Liver (tissue), 9 donors: ENCODE data around the gene BPGM. TPM values are rescaled to one million over a fixed set of nuclear protein-coding genes. Genes with fewer than 3 reads are reported as not detected.

ENCODE experiments used
- DNase-seq: peaks from one replicate; pipeline ENCODE4 v3.0.0-alpha.2; 2017; ENCODE audit warnings: low spot score
- H3K27ac ChIP-seq, 2 donors: one replicate each; pipeline ENCODE4 v1.7.0; 2013; ENCODE audit warnings: inconsistent platforms in 2 of 2, low read length in 2 of 2, control low read depth in 1 of 2, low read depth in 1 of 2, mild to moderate bottlenecking in 1 of 2
- H3K27me3 ChIP-seq, 4 donors: one replicate each; pipeline versions ENCODE4 v1.6.1 to v1.7.0; 2013; ENCODE audit warnings: low read length in 3 of 4, inconsistent platforms in 1 of 4, mild to moderate bottlenecking in 1 of 4, moderate library complexity in 1 of 4; ENCODE audit not compliant: control insufficient read depth in 4 of 4, insufficient read depth in 4 of 4
- H3K36me3 ChIP-seq, 4 donors: one replicate each; pipeline versions ENCODE4 v1.6.1 to v1.7.0; 2013; ENCODE audit warnings: low read length in 3 of 4, mild to moderate bottlenecking in 3 of 4, low read depth in 1 of 4, moderate library complexity in 1 of 4; ENCODE audit not compliant: control insufficient read depth in 4 of 4, insufficient read depth in 3 of 4
- H3K4me1 ChIP-seq, 4 donors: one replicate each; pipeline versions ENCODE4 v1.6.1 to v1.7.0; 2013; ENCODE audit warnings: low read length in 3 of 4, mild to moderate bottlenecking in 3 of 4, moderate library complexity in 1 of 4; ENCODE audit not compliant: control insufficient read depth in 4 of 4, insufficient read depth in 4 of 4
- H3K4me3 ChIP-seq, 3 donors: one replicate each; pipeline versions ENCODE4 v1.6.1 to v1.7.0; 2013; ENCODE audit warnings: low read length in 3 of 3, control low read depth in 1 of 3, low read depth in 1 of 3, mild to moderate bottlenecking in 1 of 3
- H3K9ac ChIP-seq, 2 donors: one replicate each; pipeline ENCODE4 v1.7.0; 2013; ENCODE audit warnings: low read length in 2 of 2, mild to moderate bottlenecking in 2 of 2, moderate library complexity in 2 of 2, control low read depth in 1 of 2, low read depth in 1 of 2
- H3K9me3 ChIP-seq, 4 donors: one replicate each; pipeline versions ENCODE4 v1.6.1 to v1.7.0; 2013; ENCODE audit warnings: low read length in 3 of 4; ENCODE audit not compliant: control insufficient read depth in 4 of 4
- ATF3 ChIP-seq: IDR thresholded peaks from 2 replicates; pipeline ENCODE4 v1.6.1; 2016; ENCODE audit warnings: antibody characterized with exemption
- CTCF ChIP-seq: fragments of 150-350 bp; IDR thresholded peaks from 2 replicates; pipeline ENCODE4 v1.5.1; 2017; ENCODE audit warnings: improper control_type of control experiment, low read depth, low read length; ENCODE audit not compliant: missing input control
- EGR1 ChIP-seq, 2 donors: IDR thresholded peaks; 2 replicates each; pipeline ENCODE4 v1.6.1; 2016 to 2018; ENCODE audit warnings: antibody characterized with exemption in 2 of 2, low read depth in 2 of 2
- FOXA1 ChIP-seq: IDR thresholded peaks from 2 replicates; pipeline ENCODE4 v1.6.1; 2016; ENCODE audit warnings: antibody characterized with exemption
- FOXA2 ChIP-seq: IDR thresholded peaks from 2 replicates; pipeline ENCODE4 v1.6.1; 2016; ENCODE audit warnings: antibody characterized with exemption
- GABPA ChIP-seq, 2 donors: IDR thresholded peaks in 1 of 2; conservative IDR thresholded peaks in 1 of 2; 2 replicates each; pipeline ENCODE4 v1.6.1; 2016; ENCODE audit warnings: antibody characterized with exemption in 2 of 2, mild to moderate bottlenecking in 1 of 2, moderate library complexity in 1 of 2
- HNF4A ChIP-seq, 2 donors: conservative IDR thresholded peaks; 2 replicates each; pipeline ENCODE4 v1.6.1; 2016; ENCODE audit warnings: antibody characterized with exemption in 2 of 2, mild to moderate bottlenecking in 2 of 2
- HNF4G ChIP-seq: IDR thresholded peaks from 2 replicates; pipeline ENCODE4 v1.6.1; 2016; ENCODE audit warnings: antibody characterized with exemption
- JUND ChIP-seq, 2 donors: IDR thresholded peaks; 2 replicates each; pipeline ENCODE4 v1.6.1; 2016; ENCODE audit warnings: antibody characterized with exemption in 2 of 2
- MAX ChIP-seq: IDR thresholded peaks from 2 replicates; pipeline ENCODE4 v1.6.1; 2016; ENCODE audit warnings: antibody characterized with exemption
- NR2F2 ChIP-seq: IDR thresholded peaks from 2 replicates; pipeline ENCODE4 v1.6.1; 2016; ENCODE audit warnings: antibody characterized with exemption
- RAD21 ChIP-seq, 2 donors: IDR thresholded peaks; 2 replicates each; pipeline ENCODE4 v1.6.1; 2016; ENCODE audit warnings: antibody characterized with exemption in 2 of 2, mild to moderate bottlenecking in 2 of 2
- REST ChIP-seq: IDR thresholded peaks from 2 replicates; pipeline ENCODE4 v1.6.1; 2016; ENCODE audit warnings: antibody characterized with exemption, mild to moderate bottlenecking
- RXRA ChIP-seq, 2 donors: IDR thresholded peaks; 2 replicates each; pipeline ENCODE4 v1.6.1; 2017 to 2018; ENCODE audit warnings: antibody characterized with exemption in 2 of 2, mild to moderate bottlenecking in 1 of 2
- SP1 ChIP-seq: IDR thresholded peaks from 2 replicates; pipeline ENCODE4 v1.6.1; 2018; ENCODE audit warnings: antibody characterized with exemption, mild to moderate bottlenecking
- TAF1 ChIP-seq: conservative IDR thresholded peaks from 2 replicates; pipeline ENCODE4 v1.6.1; 2016; ENCODE audit warnings: antibody characterized with exemption, mild to moderate bottlenecking
- YY1 ChIP-seq: IDR thresholded peaks from 2 replicates; pipeline ENCODE4 v1.6.1; 2016; ENCODE audit warnings: antibody characterized with exemption, mild to moderate bottlenecking
- ZBTB33 ChIP-seq: IDR thresholded peaks from 2 replicates; pipeline ENCODE4 v1.6.1; 2016; ENCODE audit warnings: antibody characterized with exemption
- WGBS: extraction: QIAGEN DNeasy Blood & Tissue Kit; methylation state at CpG from one replicate; pipeline ENCODE4 v1.1.7; 2013; 5-methylcytosine and 5-hydroxymethylcytosine counted together
- polyA plus RNA-seq, 2 donors: library from polyadenylated mRNA; stranded (reverse) in 1 of 2; unstranded in 1 of 2; fragments of 200-250 nt in 1 of 2; fragments of >200 nt in 1 of 2; fragmentation: Nextera tagmentation in 1 of 2; extraction: Ambion mirVana in 1 of 2; gene quantifications; one replicate each; pipeline versions ENCODE4 v1.2.1 to v1.2.3, GENCODE V29; 2013 to 2015
- total RNA-seq, 2 donors: library from RNA; depleted of rRNA; stranded (reverse); fragments of >200 nt; gene quantifications; one replicate each; pipeline ENCODE4 v1.2.3, GENCODE V29; 2014
- donor health status: healthy.
- donor health status: healthy.
- donor health status: healthy.
- donor health status: healthy.
- donor health status: healthy.

The BPGM gene
- total and polyA plus RNA-seq, 4 donors: 6.1 to 250 (median 7.6) TPM

GRCh38 chr7:134599371-134599770 is 47.3 kb upstream of the BPGM start:
- H3K36me3 ChIP-seq: no peaks in the 10 kb centered on the region
- H3K9ac ChIP-seq: no peak overlapping the region
- TF ChIP-seq NR2F2 (no peak), REST (no peak), ATF3 (no peak), RXRA (IDR thresholded peaks at IDR 0.05) (no peak), HNF4A (conservative IDR thresholded peaks at IDR 0.05) (no peak), GABPA (IDR thresholded peaks at IDR 0.05 in 1 of 2, conservative IDR thresholded peaks at IDR 0.05 in 1 of 2) (no peak)
- H3K4me1 ChIP-seq: no peaks in the 10 kb centered on the region
- no peak overlapping the region for H3K4me3 ChIP-seq
- H3K27ac ChIP-seq: no peak overlapping the region
- no peak for DNase-seq
- no peaks in the 10 kb centered on the region for H3K27me3 ChIP-seq
- WGBS: 83% methylated on average over 6 of the region's 6 CpGs
- no peaks in the 10 kb centered on the region for H3K9me3 ChIP-seq

- TF ChIP-seq NR2F2 (no peak), SP1 (no peak), ZBTB33 (no peak), HNF4G (no peak), YY1 (no peak), TAF1 (no peak), ATF3 (no peak), CTCF (no peak), FOXA1 (no peak), GABPA (IDR thresholded peaks at IDR 0.05 in 1 of 2, conservative IDR thresholded peaks at IDR 0.05 in 1 of 2) (no peak), EGR1 (IDR thresholded peaks at IDR 0.05; ENCODE audit: low read depth in 2 of 2) (no peak), REST (no peak), RXRA (IDR thresholded peaks at IDR 0.05) (no peak), RAD21 (IDR thresholded peaks at IDR 0.05) (no peak), JUND (IDR thresholded peaks at IDR 0.05) (no peak), HNF4A (conservative IDR thresholded peaks at IDR 0.05) (no peak), FOXA2 (no peak), MAX (no peak)
- H3K4me1 ChIP-seq: no peaks in the 10 kb centered on the region
- no peak overlapping the region for H3K4me3 ChIP-seq
- no peak overlapping the region for H3K9ac ChIP-seq
- no peaks in the 10 kb centered on the region for H3K36me3 ChIP-seq
- WGBS: 78% methylated on average over 4 of the region's 4 CpGs
- DNase-seq: no peak
- no peak overlapping the region for H3K27ac ChIP-seq
- no peaks in the 10 kb centered on the region for H3K9me3 ChIP-seq
- H3K27me3 ChIP-seq: no peaks in the 10 kb centered on the region
These were observed 45.2 kb upstream of the BPGM start for GRCh38 chr7:134601459-134601858.
